ENCODE data around the gene RLN3.

Gene RLN3

GRCh38 chr19:14052470-14052869 lies 24.5 kb downstream of the RLN3 start:
- no peak overlapping the region for H3K4me3 ChIP-seq (ENCODE audit: low read depth in 1 of 2, low read length in 2 of 2)
- H3K27me3 ChIP-seq (ENCODE audit: control insufficient read depth in 1 of 2, insufficient read depth in 2 of 2, low read length in 2 of 2), result no peaks in the 10 kb centered on the region
- H3K27ac ChIP-seq (ENCODE audit: low read depth, low read length), result no peak overlapping the region
- H3K36me3 ChIP-seq (ENCODE audit: insufficient read depth, low read length), result no peaks in the 10 kb centered on the region
- H3K9ac ChIP-seq (ENCODE audit: low read length), result no peak overlapping the region
- no peaks in the 10 kb centered on the region for H3K4me1 ChIP-seq (ENCODE audit: insufficient read depth, low read length)
- H3K9me3 ChIP-seq (ENCODE audit: low read length), result peaks cover 7% of the 10 kb centered on the region

- H3K27ac ChIP-seq (ENCODE audit: low read depth, low read length), result no peak overlapping the region
- H3K9me3 ChIP-seq (ENCODE audit: low read length), result peaks cover 7% of the 10 kb centered on the region
- no peak overlapping the region for H3K9ac ChIP-seq (ENCODE audit: low read length)
- no peak overlapping the region for H3K4me3 ChIP-seq (ENCODE audit: low read depth in 1 of 2, low read length in 2 of 2)
- peaks cover 3 to 4% of the 10 kb centered on the region in 2 donors for H3K27me3 ChIP-seq (ENCODE audit: control insufficient read depth in 1 of 2, insufficient read depth in 2 of 2, low read length in 2 of 2)
- peaks cover 3% of the 10 kb centered on the region for H3K4me1 ChIP-seq (ENCODE audit: insufficient read depth, low read length)
- H3K36me3 ChIP-seq (ENCODE audit: insufficient read depth, low read length), result no peaks in the 10 kb centered on the region
These were observed 25.1 kb downstream of the RLN3 start for GRCh38 chr19:14053032-14053431.

- H3K9ac ChIP-seq (ENCODE audit: low read length), result no peak overlapping the region
- H3K4me3 ChIP-seq (ENCODE audit: low read depth in 1 of 2, low read length in 2 of 2), result no peak overlapping the region
- H3K4me1 ChIP-seq (ENCODE audit: insufficient read depth, low read length), result peaks cover 5% of the 10 kb centered on the region
- H3K27me3 ChIP-seq (ENCODE audit: control insufficient read depth in 1 of 2, insufficient read depth in 2 of 2, low read length in 2 of 2), result peaks cover 8 to 9% of the 10 kb centered on the region in 2 donors
- no peaks in the 10 kb centered on the region for H3K36me3 ChIP-seq (ENCODE audit: insufficient read depth, low read length)
- H3K27ac ChIP-seq (ENCODE audit: low read depth, low read length), result no peak overlapping the region
- H3K9me3 ChIP-seq (ENCODE audit: low read length), result peaks cover 7% of the 10 kb centered on the region
These were observed 25.6 kb downstream of the RLN3 start for GRCh38 chr19:14053500-14053899.

GRCh38 chr19:14054099-14054498 lies 26.2 kb downstream of the RLN3 start:
- H3K4me3 ChIP-seq (ENCODE audit: low read depth in 1 of 2, low read length in 2 of 2), result no peak overlapping the region
- no peaks in the 10 kb centered on the region for H3K36me3 ChIP-seq (ENCODE audit: insufficient read depth, low read length)
- peaks cover 7% of the 10 kb centered on the region for H3K9me3 ChIP-seq (ENCODE audit: low read length)
- peaks cover 14 to 15% of the 10 kb centered on the region in 2 donors for H3K27me3 ChIP-seq (ENCODE audit: control insufficient read depth in 1 of 2, insufficient read depth in 2 of 2, low read length in 2 of 2)
- H3K27ac ChIP-seq (ENCODE audit: low read depth, low read length), result no peak overlapping the region
- peaks cover 9% of the 10 kb centered on the region for H3K4me1 ChIP-seq (ENCODE audit: insufficient read depth, low read length)
- H3K9ac ChIP-seq (ENCODE audit: low read length), result no peak overlapping the region

GRCh38 chr19:14054721-14055120 lies 26.8 kb downstream of the RLN3 start:
- Histone ChIP-seq H3K27ac (ENCODE audit: low read depth, low read length) (no peak overlapping the region), H3K36me3 (ENCODE audit: insufficient read depth, low read length) (no peaks in the 10 kb centered on the region), H3K9ac (ENCODE audit: low read length) (no peak overlapping the region), H3K27me3 (ENCODE audit: control insufficient read depth in 1 of 2, insufficient read depth in 2 of 2, low read length in 2 of 2) (peaks cover 20% of the 10 kb centered on the region in 2 donors), H3K4me3 (ENCODE audit: low read depth in 1 of 2, low read length in 2 of 2) (no peak overlapping the region), H3K9me3 (ENCODE audit: low read length) (peaks cover 7% of the 10 kb centered on the region), H3K4me1 (ENCODE audit: insufficient read depth, low read length) (peaks cover 9% of the 10 kb centered on the region)

GRCh38 chr19:14055396-14055795 lies 27.4 kb downstream of the RLN3 start:
- no peak overlapping the region for H3K27ac ChIP-seq (ENCODE audit: low read depth, low read length)
- peaks cover 24 to 27% of the 10 kb centered on the region in 2 donors for H3K27me3 ChIP-seq (ENCODE audit: control insufficient read depth in 1 of 2, insufficient read depth in 2 of 2, low read length in 2 of 2)
- H3K9ac ChIP-seq (ENCODE audit: low read length), result no peak overlapping the region
- H3K9me3 ChIP-seq (ENCODE audit: low read length), result peaks cover 7% of the 10 kb centered on the region
- H3K4me3 ChIP-seq (ENCODE audit: low read depth in 1 of 2, low read length in 2 of 2), result no peak overlapping the region
- no peaks in the 10 kb centered on the region for H3K36me3 ChIP-seq (ENCODE audit: insufficient read depth, low read length)
- H3K4me1 ChIP-seq (ENCODE audit: insufficient read depth, low read length), result peaks cover 9% of the 10 kb centered on the region

- peaks cover 7% of the 10 kb centered on the region for H3K9me3 ChIP-seq (ENCODE audit: low read length)
- H3K4me3 ChIP-seq (ENCODE audit: low read depth in 1 of 2, low read length in 2 of 2), result no peak overlapping the region
- peaks cover 9% of the 10 kb centered on the region for H3K4me1 ChIP-seq (ENCODE audit: insufficient read depth, low read length)
- H3K36me3 ChIP-seq (ENCODE audit: insufficient read depth, low read length), result no peaks in the 10 kb centered on the region
- H3K9ac ChIP-seq (ENCODE audit: low read length), result no peak overlapping the region
- H3K27ac ChIP-seq (ENCODE audit: low read depth, low read length), result no peak overlapping the region
- H3K27me3 ChIP-seq (ENCODE audit: control insufficient read depth in 1 of 2, insufficient read depth in 2 of 2, low read length in 2 of 2), result peaks cover 28% of the 10 kb centered on the region in 2 donors
These were observed 28.2 kb downstream of the RLN3 start for GRCh38 chr19:14056069-14056666.

GRCh38 chr19:14056741-14057356 lies 28.9 kb downstream of the RLN3 start:
- Histone ChIP-seq H3K4me1 (ENCODE audit: insufficient read depth, low read length) (peaks cover 9% of the 10 kb centered on the region), H3K4me3 (ENCODE audit: low read depth in 1 of 2, low read length in 2 of 2) (no peak overlapping the region), H3K27ac (ENCODE audit: low read depth, low read length) (no peak overlapping the region), H3K36me3 (ENCODE audit: insufficient read depth, low read length) (no peaks in the 10 kb centered on the region), H3K9me3 (ENCODE audit: low read length) (peaks cover 7% of the 10 kb centered on the region), H3K27me3 (ENCODE audit: control insufficient read depth in 1 of 2, insufficient read depth in 2 of 2, low read length in 2 of 2) (peaks cover 28 to 34% of the 10 kb centered on the region in 2 donors), H3K9ac (ENCODE audit: low read length) (no peak overlapping the region)

- peaks cover 28 to 36% of the 10 kb centered on the region in 2 donors for H3K27me3 ChIP-seq (ENCODE audit: control insufficient read depth in 1 of 2, insufficient read depth in 2 of 2, low read length in 2 of 2)
- no peaks in the 10 kb centered on the region for H3K36me3 ChIP-seq (ENCODE audit: insufficient read depth, low read length)
- H3K9me3 ChIP-seq (ENCODE audit: low read length), result no peaks in the 10 kb centered on the region
- no peak overlapping the region for H3K27ac ChIP-seq (ENCODE audit: low read depth, low read length)
- no peak overlapping the region for H3K9ac ChIP-seq (ENCODE audit: low read length)
- H3K4me3 ChIP-seq (ENCODE audit: low read depth in 1 of 2, low read length in 2 of 2), result no peak overlapping the region
- peaks cover 9% of the 10 kb centered on the region for H3K4me1 ChIP-seq (ENCODE audit: insufficient read depth, low read length)
These were observed 30.5 kb downstream of the RLN3 start for GRCh38 chr19:14058182-14059092.

GRCh38 chr19:14059093-14059480 lies 31.1 kb downstream of the RLN3 start:
- peaks cover 28 to 36% of the 10 kb centered on the region in 2 donors for H3K27me3 ChIP-seq (ENCODE audit: control insufficient read depth in 1 of 2, insufficient read depth in 2 of 2, low read length in 2 of 2)
- H3K9me3 ChIP-seq (ENCODE audit: low read length), result no peaks in the 10 kb centered on the region
- H3K4me1 ChIP-seq (ENCODE audit: insufficient read depth, low read length), result peaks cover 9% of the 10 kb centered on the region
- H3K4me3 ChIP-seq (ENCODE audit: low read depth in 1 of 2, low read length in 2 of 2), result no peak overlapping the region
- no peak overlapping the region for H3K27ac ChIP-seq (ENCODE audit: low read depth, low read length)
- H3K9ac ChIP-seq (ENCODE audit: low read length), result no peak overlapping the region
- H3K36me3 ChIP-seq (ENCODE audit: insufficient read depth, low read length), result no peaks in the 10 kb centered on the region

- H3K27ac ChIP-seq (ENCODE audit: low read depth, low read length), result no peak overlapping the region
- peaks cover 28 to 36% of the 10 kb centered on the region in 2 donors for H3K27me3 ChIP-seq (ENCODE audit: control insufficient read depth in 1 of 2, insufficient read depth in 2 of 2, low read length in 2 of 2)
- H3K9me3 ChIP-seq (ENCODE audit: low read length), result no peaks in the 10 kb centered on the region
- no peak overlapping the region for H3K9ac ChIP-seq (ENCODE audit: low read length)
- H3K4me1 ChIP-seq (ENCODE audit: insufficient read depth, low read length), result peaks cover 9% of the 10 kb centered on the region
- no peak overlapping the region for H3K4me3 ChIP-seq (ENCODE audit: low read depth in 1 of 2, low read length in 2 of 2)
- no peaks in the 10 kb centered on the region for H3K36me3 ChIP-seq (ENCODE audit: insufficient read depth, low read length)
These were observed 31.8 kb downstream of the RLN3 start for GRCh38 chr19:14059652-14060155.

Data from muscle layer of colon (tissue), 2 donors.